Upper lobe of left lung (tissue), 4 donors: ENCODE measurements around the gene FKBP7.

ENCODE experiments used
- CTCF ChIP-seq, 6 experiments: fragments of 450-650 bp in 4 of 6; fragments of 200-600 bp in 2 of 6; sonication (generic) in 2 of 6; IDR thresholded peaks; one replicate each; pipeline ENCODE4 v1.5.1; 2016 to 2019; ENCODE audit warnings: antibody characterized with exemption in 6 of 6
- EP300 ChIP-seq, 4 donors: sonication (generic); formaldehyde crosslinking; IDR thresholded peaks; one replicate each; pipeline ENCODE4 v1.5.1; 2017; ENCODE audit warnings: antibody characterized with exemption in 4 of 4, control low read depth in 2 of 4
- POLR2A ChIP-seq, 4 donors: fragments of 450-650 bp; IDR thresholded peaks; one replicate each; pipeline ENCODE4 v1.5.1; 2016 to 2017; ENCODE audit warnings: antibody characterized with exemption in 4 of 4, mild to moderate bottlenecking in 2 of 4
- POLR2AphosphoS5 ChIP-seq, 2 donors: sonication (generic); formaldehyde crosslinking; IDR thresholded peaks; one replicate each; pipeline ENCODE4 v1.5.1; 2017; ENCODE audit warnings: antibody characterized with exemption in 2 of 2

- TF ChIP-seq CTCF (IDR thresholded peaks at IDR 0.05) (no peak), EP300 (IDR thresholded peaks at IDR 0.05) (no peak), POLR2AphosphoS5 (IDR thresholded peaks at IDR 0.05) (no peak), POLR2A (IDR thresholded peaks at IDR 0.05) (no peak)
These were observed 22.5 kb downstream of the FKBP7 start for GRCh38 chr2:178455947-178456346.
